ENCODE data around the gene CLCNKA.
"Not testable (repeated sequence)": the region's sequence is repeated elsewhere in the genome, so short reads cannot be mapped to it uniquely, and the experiment has no call there.

CLCNKA gene

GRCh38 chr1:15977947-15978346 is 43.9 kb upstream of the CLCNKA start:
- DNase-seq; H3K36me3 ChIP-seq (ENCODE audit: control insufficient read depth in 4 of 4, insufficient read depth in 4 of 4, low read length in 3 of 4); H3K27me3 ChIP-seq (replicated peaks in 2 of 5; ENCODE audit: control insufficient read depth in 4 of 5, insufficient read depth in 5 of 5, low read length in 4 of 5); H3K9me3 ChIP-seq (ENCODE audit: control extremely low read depth in 1 of 5, control insufficient read depth in 4 of 5, insufficient read depth in 2 of 5, low read depth in 1 of 5, low read length in 4 of 5); H3K4me3 ChIP-seq (ENCODE audit: control insufficient read depth in 1 of 7, extremely low read depth in 1 of 7, insufficient read depth in 4 of 7, low read depth in 2 of 7, low read length in 6 of 7); POLR2A ChIA-PET; H3K27ac ChIP-seq (ENCODE audit: insufficient read depth in 1 of 2, low read depth in 1 of 2, low read length in 2 of 2, poor library complexity in 1 of 2, severe bottlenecking in 2 of 2); CTCF ChIA-PET: not testable (repeated sequence)
- peaks cover 6 to 15% (median 10%) of the 10 kb centered on the region in 4 experiments for H3K4me1 ChIP-seq (ENCODE audit: control extremely low read depth in 1 of 4, control insufficient read depth in 4 of 4, insufficient read depth in 4 of 4, low read length in 3 of 4)
- no CpG with 5 or more reads among the region's 4 CpGs for WGBS (ENCODE audit: insufficient coverage)

GRCh38 chr1:15981679-15982078 is 40.2 kb upstream of the CLCNKA start:
- Histone ChIP-seq H3K9me3 (ENCODE audit: control extremely low read depth in 1 of 5, control insufficient read depth in 4 of 5, insufficient read depth in 2 of 5, low read depth in 1 of 5, low read length in 4 of 5) (peaks cover 0 to 6% (median 0%) of the 10 kb centered on the region in 5 experiments), H3K4me3 (ENCODE audit: control insufficient read depth in 1 of 7, extremely low read depth in 1 of 7, insufficient read depth in 4 of 7, low read depth in 2 of 7, low read length in 6 of 7) (no peak overlapping the region), H3K27me3 (replicated peaks in 2 of 5; ENCODE audit: control insufficient read depth in 4 of 5, insufficient read depth in 5 of 5, low read length in 4 of 5) (no peaks in the 10 kb centered on the region), H3K36me3 (ENCODE audit: control insufficient read depth in 4 of 4, insufficient read depth in 4 of 4, low read length in 3 of 4) (no peaks in the 10 kb centered on the region), H3K27ac (ENCODE audit: insufficient read depth in 1 of 2, low read depth in 1 of 2, low read length in 2 of 2, poor library complexity in 1 of 2, severe bottlenecking in 2 of 2) (no peak overlapping the region), H3K4me1 (ENCODE audit: control extremely low read depth in 1 of 4, control insufficient read depth in 4 of 4, insufficient read depth in 4 of 4, low read length in 3 of 4) (no peaks in the 10 kb centered on the region)
- WGBS (ENCODE audit: insufficient coverage): 100% methylated on average over 1 of the region's 3 CpGs
- CTCF ChIA-PET: no interaction called here
- POLR2A ChIA-PET: no interaction called here
- no peak for DNase-seq

GRCh38 chr1:15983275-15983674 is 38.6 kb upstream of the CLCNKA start:
- no peaks in the 10 kb centered on the region for H3K4me1 ChIP-seq (ENCODE audit: control extremely low read depth in 1 of 4, control insufficient read depth in 4 of 4, insufficient read depth in 4 of 4, low read length in 3 of 4)
- ChIA-PET POLR2A (interaction anchor here (0.7 kb wide), 1 partner anchor 106 kb away, joined by 3 read pairs; no protein-coding TSS in a partner anchor), CTCF (interaction anchor here (0.8 to 2.0 kb wide), 2 partner anchors 11 to 97 kb away, joined by 3 to 6 read pairs; no protein-coding TSS in a partner anchor)
- 71% methylated on average over 1 of the region's 1 CpG for WGBS (ENCODE audit: insufficient coverage)
- no peak overlapping the region for H3K4me3 ChIP-seq (ENCODE audit: control insufficient read depth in 1 of 7, extremely low read depth in 1 of 7, insufficient read depth in 4 of 7, low read depth in 2 of 7, low read length in 6 of 7)
- no peak overlapping the region for H3K27ac ChIP-seq (ENCODE audit: insufficient read depth in 1 of 2, low read depth in 1 of 2, low read length in 2 of 2, poor library complexity in 1 of 2, severe bottlenecking in 2 of 2)
- no peaks in the 10 kb centered on the region for H3K27me3 ChIP-seq (replicated peaks in 2 of 5; ENCODE audit: control insufficient read depth in 4 of 5, insufficient read depth in 5 of 5, low read length in 4 of 5)
- peaks cover 0 to 6% (median 0%) of the 10 kb centered on the region in 5 experiments for H3K9me3 ChIP-seq (ENCODE audit: control extremely low read depth in 1 of 5, control insufficient read depth in 4 of 5, insufficient read depth in 2 of 5, low read depth in 1 of 5, low read length in 4 of 5)
- no peak for DNase-seq
- H3K36me3 ChIP-seq (ENCODE audit: control insufficient read depth in 4 of 4, insufficient read depth in 4 of 4, low read length in 3 of 4): no peaks in the 10 kb centered on the region

- H3K4me3 ChIP-seq (ENCODE audit: control insufficient read depth in 1 of 7, extremely low read depth in 1 of 7, insufficient read depth in 4 of 7, low read depth in 2 of 7, low read length in 6 of 7): no peak overlapping the region
- peaks cover 0 to under 1% (median 0%) of the 10 kb centered on the region in 5 experiments for H3K27me3 ChIP-seq (replicated peaks in 2 of 5; ENCODE audit: control insufficient read depth in 4 of 5, insufficient read depth in 5 of 5, low read length in 4 of 5)
- no peak overlapping the region for H3K27ac ChIP-seq (ENCODE audit: insufficient read depth in 1 of 2, low read depth in 1 of 2, low read length in 2 of 2, poor library complexity in 1 of 2, severe bottlenecking in 2 of 2)
- no peaks in the 10 kb centered on the region for H3K36me3 ChIP-seq (ENCODE audit: control insufficient read depth in 4 of 4, insufficient read depth in 4 of 4, low read length in 3 of 4)
- POLR2A ChIA-PET: no interaction called here
- H3K4me1 ChIP-seq (ENCODE audit: control extremely low read depth in 1 of 4, control insufficient read depth in 4 of 4, insufficient read depth in 4 of 4, low read length in 3 of 4): no peaks in the 10 kb centered on the region
- WGBS (ENCODE audit: insufficient coverage): 90% methylated on average over 4 of the region's 5 CpGs
- no peak for DNase-seq
- CTCF ChIA-PET: interaction anchor here (1.1 kb wide), 1 partner anchor 9 kb away, joined by 3 read pairs; no protein-coding TSS in a partner anchor
- peaks cover 0 to 6% (median 0%) of the 10 kb centered on the region in 5 experiments for H3K9me3 ChIP-seq (ENCODE audit: control extremely low read depth in 1 of 5, control insufficient read depth in 4 of 5, insufficient read depth in 2 of 5, low read depth in 1 of 5, low read length in 4 of 5)
Measured at GRCh38 chr1:15985611-15986297, 36.1 kb upstream of the CLCNKA start.

- DNase-seq: no peak
- Histone ChIP-seq H3K36me3 (ENCODE audit: control insufficient read depth in 4 of 4, insufficient read depth in 4 of 4, low read length in 3 of 4) (no peaks in the 10 kb centered on the region), H3K4me3 (ENCODE audit: control insufficient read depth in 1 of 7, extremely low read depth in 1 of 7, insufficient read depth in 4 of 7, low read depth in 2 of 7, low read length in 6 of 7) (no peak overlapping the region), H3K27ac (ENCODE audit: insufficient read depth in 1 of 2, low read depth in 1 of 2, low read length in 2 of 2, poor library complexity in 1 of 2, severe bottlenecking in 2 of 2) (no peak overlapping the region), H3K4me1 (ENCODE audit: control extremely low read depth in 1 of 4, control insufficient read depth in 4 of 4, insufficient read depth in 4 of 4, low read length in 3 of 4) (no peaks in the 10 kb centered on the region), H3K9me3 (ENCODE audit: control extremely low read depth in 1 of 5, control insufficient read depth in 4 of 5, insufficient read depth in 2 of 5, low read depth in 1 of 5, low read length in 4 of 5) (no peaks in the 10 kb centered on the region), H3K27me3 (replicated peaks in 2 of 5; ENCODE audit: control insufficient read depth in 4 of 5, insufficient read depth in 5 of 5, low read length in 4 of 5) (peaks cover 0 to 2% (median 0%) of the 10 kb centered on the region in 5 experiments)
- POLR2A ChIA-PET: no interaction called here
- CTCF ChIA-PET: interaction anchor here (1.2 to 1.6 kb wide), 3 partner anchors 9 to 197 kb away, joined by 3 to 4 read pairs (median 3); no protein-coding TSS in a partner anchor
- WGBS (ENCODE audit: insufficient coverage): 92% methylated on average over 8 of the region's 13 CpGs
Measured at GRCh38 chr1:15988856-15989736, 32.7 kb upstream of the CLCNKA start.

- WGBS (ENCODE audit: insufficient coverage): 92% methylated on average over 6 of the region's 9 CpGs
- H3K36me3 ChIP-seq (ENCODE audit: control insufficient read depth in 4 of 4, insufficient read depth in 4 of 4, low read length in 3 of 4): no peaks in the 10 kb centered on the region
- H3K9me3 ChIP-seq (ENCODE audit: control extremely low read depth in 1 of 5, control insufficient read depth in 4 of 5, insufficient read depth in 2 of 5, low read depth in 1 of 5, low read length in 4 of 5): no peaks in the 10 kb centered on the region
- peaks cover 0 to 2% (median 0%) of the 10 kb centered on the region in 5 experiments for H3K27me3 ChIP-seq (replicated peaks in 2 of 5; ENCODE audit: control insufficient read depth in 4 of 5, insufficient read depth in 5 of 5, low read length in 4 of 5)
- ChIA-PET POLR2A (no interaction called here), CTCF (interaction anchor here (1.3 to 1.6 kb wide), 2 partner anchors 195 to 198 kb away, joined by 3 read pairs; no protein-coding TSS in a partner anchor)
- H3K4me3 ChIP-seq (ENCODE audit: control insufficient read depth in 1 of 7, extremely low read depth in 1 of 7, insufficient read depth in 4 of 7, low read depth in 2 of 7, low read length in 6 of 7): no peak overlapping the region
- no peak overlapping the region for H3K27ac ChIP-seq (ENCODE audit: insufficient read depth in 1 of 2, low read depth in 1 of 2, low read length in 2 of 2, poor library complexity in 1 of 2, severe bottlenecking in 2 of 2)
- no peak for DNase-seq
- no peaks in the 10 kb centered on the region for H3K4me1 ChIP-seq (ENCODE audit: control extremely low read depth in 1 of 4, control insufficient read depth in 4 of 4, insufficient read depth in 4 of 4, low read length in 3 of 4)
Measured at GRCh38 chr1:15989776-15990175, 32.1 kb upstream of the CLCNKA start.
